ENCODE measurements around the gene UXT.
"Not testable (repeated sequence)": the region's sequence is repeated elsewhere in the genome, so short reads cannot be mapped to it uniquely, and the experiment has no call there.

UXT gene

DNA sequence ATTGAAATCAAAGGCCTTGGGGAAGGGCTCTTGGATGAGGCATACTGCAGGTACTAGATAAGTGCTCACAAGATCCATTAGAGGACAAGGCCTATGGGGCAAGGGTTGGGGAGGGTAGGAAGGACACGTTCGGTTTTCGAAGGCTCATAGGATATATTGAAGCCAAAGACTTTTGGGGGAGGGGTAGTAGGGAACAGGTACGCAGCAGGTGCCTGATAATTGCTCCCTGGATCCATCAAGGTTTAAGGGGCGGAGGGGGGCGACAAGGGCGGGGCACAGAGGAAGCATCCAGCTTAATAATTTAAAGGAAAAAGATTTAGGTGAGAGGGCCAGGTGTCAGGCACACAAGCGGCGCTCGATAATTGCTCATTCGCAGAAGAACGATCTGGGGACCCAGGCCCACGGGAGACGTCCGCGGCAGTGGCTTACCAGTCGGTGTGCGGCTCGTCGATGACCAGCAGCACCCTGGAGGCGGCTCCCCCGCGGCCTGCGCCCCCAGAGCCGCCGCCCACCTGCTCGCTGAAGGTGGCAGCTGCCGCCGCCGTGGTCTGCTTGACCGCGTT is 40.0 kb downstream of the UXT start:
- in situ Hi-C loops (cut with HindIII; ENCODE audit: low sequenced_read_pairs) = no loop called here

DNA sequence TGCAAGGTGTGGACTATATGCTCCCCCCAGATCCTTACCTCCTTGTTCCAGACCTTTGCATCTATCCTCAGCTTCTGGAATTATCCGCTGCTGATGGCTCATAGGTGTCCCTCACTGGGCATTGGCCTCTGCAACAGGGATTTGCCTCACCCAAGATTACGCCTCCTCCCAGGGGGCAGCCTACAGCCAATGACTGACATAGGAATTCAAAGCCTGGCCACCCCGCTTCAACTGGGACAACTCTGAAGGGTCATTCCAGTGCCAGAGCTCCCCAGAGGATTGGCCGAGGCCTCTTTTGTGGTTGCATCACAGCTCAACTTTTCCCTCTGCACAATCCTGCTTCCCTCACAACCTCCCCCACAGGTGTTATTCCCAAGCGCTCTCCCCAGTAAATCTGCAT is 44.4 kb downstream of the UXT start:
- in situ Hi-C loops (cut with HindIII; ENCODE audit: low sequenced_read_pairs) = no loop called here

DNA sequence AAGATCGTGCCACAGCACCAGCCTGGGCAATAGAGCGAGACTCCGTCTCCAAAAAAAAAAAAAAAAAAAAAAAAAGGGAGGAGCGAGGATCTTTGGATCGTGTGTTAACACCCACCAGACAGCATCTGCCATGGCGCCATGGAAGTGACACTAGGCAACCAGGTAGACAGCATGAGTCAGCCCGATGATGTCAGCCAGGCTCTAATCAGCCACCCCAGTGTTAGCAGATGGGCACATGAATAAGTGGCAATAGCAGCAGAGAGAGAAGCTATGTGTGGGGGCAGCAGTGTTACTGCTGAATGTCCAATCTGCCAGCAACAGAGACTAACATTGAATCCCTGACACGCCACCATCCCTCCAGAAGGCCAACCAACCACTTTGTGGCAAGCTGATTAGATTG is 45.9 kb downstream of the UXT start:
- in situ Hi-C loops (cut with HindIII; ENCODE audit: low sequenced_read_pairs) = no loop called here

DNA sequence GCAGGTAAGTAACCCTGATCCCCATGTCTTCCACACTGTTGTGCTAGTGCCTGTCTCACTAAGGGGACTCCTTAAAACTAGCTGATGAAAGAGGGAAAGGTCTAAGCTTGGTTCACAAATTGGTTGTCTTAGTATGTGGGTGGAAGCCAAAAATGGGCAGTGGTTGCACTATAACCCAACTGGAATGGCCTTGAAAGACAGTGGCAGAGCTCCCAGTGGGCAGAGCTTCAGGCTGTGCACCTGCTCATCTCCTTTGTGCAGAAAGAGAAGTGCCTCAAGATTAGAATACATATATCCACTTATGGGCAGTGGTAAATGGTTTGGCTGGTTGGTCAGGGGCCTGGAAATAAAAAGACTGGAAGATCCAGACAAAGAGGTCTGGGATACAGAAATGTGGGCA is 46.6 kb downstream of the UXT start:
- in situ Hi-C loops (cut with HindIII; ENCODE audit: low sequenced_read_pairs) = no loop called here

DNA sequence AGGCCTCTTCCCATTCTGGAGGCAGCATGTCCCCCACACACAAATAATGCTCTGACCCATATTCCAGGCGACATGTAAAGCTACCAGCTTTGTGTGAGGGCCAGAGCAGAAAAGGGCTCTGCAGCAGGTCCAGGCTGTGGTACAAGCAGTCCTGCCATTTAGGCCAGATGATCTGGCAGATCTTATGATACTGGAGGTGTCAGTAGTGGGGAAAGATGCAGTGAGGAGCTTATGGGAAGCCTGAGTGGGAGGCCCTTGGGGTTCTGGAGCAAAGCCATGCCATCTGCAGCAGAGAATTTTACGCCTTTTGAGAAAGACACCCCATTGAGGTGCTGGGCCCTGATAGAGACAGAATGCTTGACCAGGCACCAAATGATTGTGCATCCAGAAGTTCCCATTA is 47.1 kb downstream of the UXT start:
- in situ Hi-C loops (cut with HindIII; ENCODE audit: low sequenced_read_pairs) = no loop called here

DNA sequence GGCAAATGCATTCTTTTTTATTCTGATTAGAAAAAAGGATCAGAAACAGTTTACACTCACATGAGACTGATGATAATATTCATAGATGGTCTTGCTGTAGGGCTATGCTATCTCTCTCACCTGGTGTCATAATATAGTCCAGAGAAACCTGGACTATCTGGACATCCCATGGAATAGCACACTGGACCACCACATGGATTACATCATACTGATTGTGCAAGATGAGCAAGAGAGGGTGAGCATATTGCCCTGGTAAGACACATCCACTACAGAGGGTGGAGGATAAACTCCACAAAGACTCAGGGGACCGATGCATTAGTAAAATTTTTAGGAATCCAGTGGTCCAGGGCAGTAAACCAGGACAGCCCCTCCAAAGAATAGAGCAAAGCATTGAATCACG is 47.5 kb downstream of the UXT start:
- in situ Hi-C loops (cut with HindIII; ENCODE audit: low sequenced_read_pairs) = no loop called here

DNA sequence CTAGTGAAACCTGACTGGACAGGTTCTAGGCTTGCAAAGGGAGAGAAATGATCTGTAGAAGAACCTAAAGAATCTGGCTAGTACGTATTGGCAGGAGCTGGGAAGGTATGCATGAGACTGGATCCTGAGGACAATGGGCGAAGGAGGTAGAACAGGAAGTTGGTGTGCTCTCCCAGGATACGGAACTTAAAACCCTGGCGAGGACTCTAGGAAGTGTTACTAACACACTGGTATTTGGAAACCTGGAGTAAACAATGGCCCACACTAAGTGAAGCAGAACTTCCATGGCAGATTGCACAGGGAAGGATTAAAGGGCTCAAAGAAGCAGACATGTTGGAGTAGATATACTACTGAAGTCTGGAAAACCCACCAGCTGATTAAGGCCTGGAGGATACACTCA is 48.5 kb downstream of the UXT start:
- in situ Hi-C loops (cut with HindIII; ENCODE audit: low sequenced_read_pairs) = no loop called here

DNA sequence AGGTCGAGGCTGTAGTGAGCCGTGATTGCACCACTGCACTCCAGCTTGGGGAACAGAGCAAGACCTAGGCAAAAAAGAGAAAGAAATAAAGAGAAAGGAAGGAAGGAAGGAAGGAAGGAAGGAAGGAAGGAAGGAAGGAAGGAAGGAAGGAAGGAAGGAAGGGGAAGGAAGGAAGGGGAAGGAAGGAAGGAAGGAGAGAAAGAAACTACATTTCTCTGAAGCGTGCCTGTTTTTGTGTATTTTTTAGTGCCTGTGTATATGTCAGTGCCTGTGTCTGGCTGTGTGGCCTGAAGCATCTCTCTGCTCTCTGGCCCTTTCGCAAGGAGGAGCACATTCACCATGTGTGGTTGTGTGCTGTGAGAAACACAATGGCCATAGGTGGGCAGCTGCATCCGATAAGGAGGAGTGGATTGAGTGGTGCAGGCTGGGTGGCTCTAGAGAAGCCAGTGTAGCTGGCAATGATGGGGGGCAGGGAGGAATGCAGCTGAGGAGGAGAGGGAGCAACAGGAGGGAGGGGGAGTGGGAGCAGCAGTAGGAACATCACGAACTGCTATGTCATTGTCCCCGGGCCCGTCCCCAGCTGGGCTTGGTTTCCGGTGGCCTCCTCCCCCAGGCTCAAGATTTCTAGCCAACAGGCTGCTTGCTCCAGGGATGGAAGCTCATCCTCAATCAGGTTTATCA is 50.7 kb downstream of the UXT start:
- in situ Hi-C loops (cut with HindIII; ENCODE audit: low sequenced_read_pairs) = no loop called here

DNA sequence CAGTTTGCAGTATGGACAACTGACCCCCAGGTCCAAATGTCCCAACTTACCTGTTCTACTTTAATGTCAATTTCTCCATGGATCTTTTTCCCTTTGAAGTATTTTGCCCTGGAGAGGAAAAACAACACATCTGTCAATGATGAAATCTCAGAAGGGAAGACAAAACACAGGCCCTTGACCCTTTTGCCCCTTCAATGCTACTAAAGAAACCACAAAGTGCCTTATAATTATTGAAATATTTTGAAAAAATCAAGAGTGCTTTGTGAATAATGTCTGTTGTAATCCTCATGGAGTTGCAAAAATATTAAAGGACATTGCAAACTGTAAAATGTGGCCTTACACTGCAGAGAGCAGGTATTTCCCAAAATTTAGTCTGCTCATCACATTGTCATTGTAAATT is 51.9 kb downstream of the UXT start:
- in situ Hi-C loops (cut with HindIII; ENCODE audit: low sequenced_read_pairs) = no loop called here

DNA sequence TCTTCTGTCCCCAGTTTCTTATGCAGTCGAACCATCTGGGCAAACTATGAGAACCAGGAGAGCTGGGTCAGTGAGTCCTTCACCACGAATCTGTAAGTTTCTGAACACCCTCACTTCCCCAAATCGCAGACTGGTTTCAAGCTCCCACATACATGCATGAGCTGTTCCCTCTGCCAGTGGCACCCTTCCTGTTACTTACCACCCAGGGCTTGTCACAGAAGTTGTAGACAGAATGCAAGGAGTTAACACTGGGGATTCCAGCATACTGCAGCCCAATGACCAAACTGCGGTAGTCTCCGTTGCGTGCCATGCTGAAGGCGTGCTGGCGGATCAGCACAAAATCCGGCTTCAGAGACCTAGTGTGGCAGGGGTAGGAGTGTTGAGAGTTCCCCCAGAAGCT is 54.0 kb downstream of the UXT start:
- in situ Hi-C loops (cut with HindIII; ENCODE audit: low sequenced_read_pairs) = no loop called here

DNA sequence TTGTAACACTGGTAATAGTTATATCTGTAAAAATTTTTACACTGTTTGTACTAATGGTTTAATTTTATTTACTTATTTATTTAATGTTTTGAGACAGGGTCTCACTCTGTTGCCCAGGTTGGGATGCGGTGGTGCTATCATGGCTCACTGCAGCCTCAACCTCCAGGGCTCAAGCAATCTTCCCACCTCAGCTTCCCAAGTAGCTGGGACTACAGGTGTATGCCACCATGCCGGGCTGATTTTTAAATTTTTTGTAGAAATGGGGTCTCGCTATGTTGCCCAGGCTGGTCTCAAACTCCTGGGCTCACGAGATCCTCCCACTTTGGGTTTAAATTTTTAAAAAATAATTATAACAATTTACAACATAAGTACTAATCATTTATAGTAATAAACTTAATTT is 55.9 kb downstream of the UXT start:
- in situ Hi-C loops (cut with HindIII; ENCODE audit: low sequenced_read_pairs) = not testable (repeated sequence)
